ENCODE measurements around the gene RTEL1.
"Not testable (repeated sequence)": the region's sequence is repeated elsewhere in the genome, so short reads cannot be mapped to it uniquely, and the experiment has no call there.

Gene RTEL1

DNA sequence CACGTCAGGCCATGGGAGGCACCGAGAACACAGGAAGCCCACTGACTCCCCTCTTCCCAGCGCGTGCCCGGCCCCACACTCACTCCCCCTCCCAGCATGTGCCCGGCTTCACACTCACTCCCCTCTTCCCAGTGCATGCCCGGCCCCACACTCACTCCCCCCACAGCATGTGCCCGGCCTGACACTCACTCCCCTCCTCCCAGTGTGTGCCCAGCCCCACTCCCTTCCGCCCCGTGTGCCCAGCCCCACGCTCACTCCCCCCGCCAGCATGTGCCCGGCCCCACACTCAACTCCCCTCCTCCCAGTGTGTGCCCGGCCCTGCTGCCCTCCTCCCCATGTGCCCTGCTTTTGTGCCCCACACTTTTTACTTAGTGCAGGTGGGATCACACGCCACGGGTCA is 9.7 kb downstream of the RTEL1 start:
- Histone ChIP-seq H3K79me2 (ENCODE audit: control insufficient read depth, low read length) (no peaks in the 10 kb centered on the region), H3K27me3 (ENCODE audit: control insufficient read depth, low read length) (no peaks in the 10 kb centered on the region), H4K20me1 (ENCODE audit: control insufficient read depth, insufficient read depth, low read depth, low read length) (no peaks in the 10 kb centered on the region), H3K9me2 (replicated peaks; ENCODE audit: control insufficient read depth, low read length) (no peaks in the 10 kb centered on the region), H3K36me3 (ENCODE audit: control insufficient read depth, low read length) (peaks cover 42% of the 10 kb centered on the region), H3K4me3 (ENCODE audit: low read length) (no peak overlapping the region), H3K27ac (ENCODE audit: low read depth, low read length) (no peak overlapping the region), H3K9me3 (ENCODE audit: control insufficient read depth, insufficient read depth, low read length) (no peaks in the 10 kb centered on the region), H3K4me2 (ENCODE audit: low read length) (no peak overlapping the region), H3F3A (ENCODE audit: control insufficient read depth, insufficient read depth) (no peaks in the 10 kb centered on the region), H3K4me1 (ENCODE audit: control insufficient read depth, low read length) (no peaks in the 10 kb centered on the region)
- TF ChIP-seq CTCF (IDR thresholded peaks at IDR 0.05; ENCODE audit: low read depth, low read length, poor library complexity, severe bottlenecking), result no peak
- no peak for TF ChIP-seq EZH2phosphoT487 (IDR thresholded peaks at IDR 0.05; ENCODE audit: borderline replicate concordance, low read length)

GRCh38 chr20:63668351-63668750 is 10.2 kb downstream of the RTEL1 start:
- Histone ChIP-seq H3K4me2 (ENCODE audit: low read length) (no peak overlapping the region), H3K9me3 (ENCODE audit: control insufficient read depth, insufficient read depth, low read length) (no peaks in the 10 kb centered on the region), H3K79me2 (ENCODE audit: control insufficient read depth, low read length) (no peaks in the 10 kb centered on the region), H3K27ac (ENCODE audit: low read depth, low read length) (no peak overlapping the region), H3K27me3 (ENCODE audit: control insufficient read depth, low read length) (no peaks in the 10 kb centered on the region), H3K36me3 (ENCODE audit: control insufficient read depth, low read length) (peaks cover 38% of the 10 kb centered on the region), H3K4me3 (ENCODE audit: low read length) (no peak overlapping the region), H3K9me2 (replicated peaks; ENCODE audit: control insufficient read depth, low read length) (no peaks in the 10 kb centered on the region), H4K20me1 (ENCODE audit: control insufficient read depth, insufficient read depth, low read depth, low read length) (no peaks in the 10 kb centered on the region), H3K4me1 (ENCODE audit: control insufficient read depth, low read length) (no peaks in the 10 kb centered on the region), H3F3A (ENCODE audit: control insufficient read depth, insufficient read depth) (no peaks in the 10 kb centered on the region)
- no peak for TF ChIP-seq CTCF (IDR thresholded peaks at IDR 0.05; ENCODE audit: low read depth, low read length, poor library complexity, severe bottlenecking)
- TF ChIP-seq EZH2phosphoT487 (IDR thresholded peaks at IDR 0.05; ENCODE audit: borderline replicate concordance, low read length), result no peak

GRCh38 chr20:63671695-63672094 is 13.6 kb downstream of the RTEL1 start:
- H3K27ac ChIP-seq (ENCODE audit: low read depth, low read length); H3K4me1 ChIP-seq (ENCODE audit: control insufficient read depth, low read length); H3K4me3 ChIP-seq (ENCODE audit: low read length); H4K20me1 ChIP-seq (ENCODE audit: control insufficient read depth, insufficient read depth, low read depth, low read length); H3K9me3 ChIP-seq (ENCODE audit: control insufficient read depth, insufficient read depth, low read length); H3K9me2 ChIP-seq (replicated peaks; ENCODE audit: control insufficient read depth, low read length); H3K27me3 ChIP-seq (ENCODE audit: control insufficient read depth, low read length); H3K79me2 ChIP-seq (ENCODE audit: control insufficient read depth, low read length); H3K4me2 ChIP-seq (ENCODE audit: low read length); H3F3A ChIP-seq (ENCODE audit: control insufficient read depth, insufficient read depth): not testable (repeated sequence)
- H3K36me3 ChIP-seq (ENCODE audit: control insufficient read depth, low read length), result peaks cover 30% of the 10 kb centered on the region

- Histone ChIP-seq H3K79me2 (ENCODE audit: control insufficient read depth, low read length) (no peaks in the 10 kb centered on the region), H3K4me2 (ENCODE audit: low read length) (no peak overlapping the region), H3K27me3 (ENCODE audit: control insufficient read depth, low read length) (no peaks in the 10 kb centered on the region), H4K20me1 (ENCODE audit: control insufficient read depth, insufficient read depth, low read depth, low read length) (no peaks in the 10 kb centered on the region), H3K4me1 (ENCODE audit: control insufficient read depth, low read length) (no peaks in the 10 kb centered on the region), H3K9me2 (replicated peaks; ENCODE audit: control insufficient read depth, low read length) (no peaks in the 10 kb centered on the region), H3K9me3 (ENCODE audit: control insufficient read depth, insufficient read depth, low read length) (no peaks in the 10 kb centered on the region), H3F3A (ENCODE audit: control insufficient read depth, insufficient read depth) (no peaks in the 10 kb centered on the region), H3K27ac (ENCODE audit: low read depth, low read length) (no peak overlapping the region), H3K36me3 (ENCODE audit: control insufficient read depth, low read length) (peaks cover 27% of the 10 kb centered on the region; the same call in 1 of the 2 replicates), H3K4me3 (ENCODE audit: low read length) (no peak overlapping the region)
- no peak for TF ChIP-seq EZH2phosphoT487 (IDR thresholded peaks at IDR 0.05; ENCODE audit: borderline replicate concordance, low read length)
- no peak for TF ChIP-seq CTCF (IDR thresholded peaks at IDR 0.05; ENCODE audit: low read depth, low read length, poor library complexity, severe bottlenecking)
Observed at GRCh38 chr20:63672666-63673065, 14.6 kb downstream of the RTEL1 start.

Measured in DOHH2 (cell line).